RPMI8226 (cell line): Measurements from ENCODE around the gene NHSL2.
A peak's percentile ranks its signal among the peaks of the same experiment; 100 is the strongest.
"Not testable (repeated sequence)": the region's sequence is repeated elsewhere in the genome, so short reads cannot be mapped to it uniquely, and the experiment has no call there.

Experiments
- DNase-seq: peaks from one replicate; pipeline ENCODE4 v3.0.0-alpha.2; 2015

The NHSL2 gene

GRCh38 chrX:72133851-72134546 is 223.4 kb downstream of the NHSL2 start:
- DNase-seq = no peak

- no peak for DNase-seq
Observed at GRCh38 chrX:72137846-72138495, 227.3 kb downstream of the NHSL2 start.

GRCh38 chrX:72139538-72139937 is 228.9 kb downstream of the NHSL2 start:
- DNase-seq = no peak

DNA sequence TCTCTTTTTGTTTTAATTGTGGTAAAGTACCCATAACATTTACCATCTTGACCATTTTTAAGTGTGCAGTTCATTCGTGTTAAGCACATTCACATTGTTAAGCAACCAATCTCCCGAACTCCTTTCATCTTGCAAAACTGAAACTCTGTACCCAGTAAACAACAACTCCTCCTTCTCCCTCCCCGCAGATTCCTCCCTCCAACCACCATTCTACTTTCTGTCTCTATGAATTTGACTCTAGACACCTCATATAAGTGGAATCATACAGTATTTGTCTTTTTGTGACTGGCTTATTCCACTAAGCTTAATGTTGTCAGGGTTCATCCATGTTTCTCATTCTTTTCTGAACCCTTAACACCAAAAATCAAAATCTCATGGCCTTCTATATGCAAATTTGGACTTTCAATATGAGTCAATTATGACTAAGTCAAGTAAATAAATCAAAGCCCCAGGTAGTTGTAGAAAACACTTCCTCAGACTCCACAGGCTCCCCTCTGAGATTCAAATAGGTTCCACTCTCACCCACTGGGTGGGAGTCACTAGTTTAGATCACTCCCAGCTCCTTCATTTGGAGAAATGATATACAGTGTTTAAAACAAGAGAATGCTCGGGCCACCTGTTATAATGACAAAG is 230.8 kb downstream of the NHSL2 start:
- no peak for DNase-seq

DNA sequence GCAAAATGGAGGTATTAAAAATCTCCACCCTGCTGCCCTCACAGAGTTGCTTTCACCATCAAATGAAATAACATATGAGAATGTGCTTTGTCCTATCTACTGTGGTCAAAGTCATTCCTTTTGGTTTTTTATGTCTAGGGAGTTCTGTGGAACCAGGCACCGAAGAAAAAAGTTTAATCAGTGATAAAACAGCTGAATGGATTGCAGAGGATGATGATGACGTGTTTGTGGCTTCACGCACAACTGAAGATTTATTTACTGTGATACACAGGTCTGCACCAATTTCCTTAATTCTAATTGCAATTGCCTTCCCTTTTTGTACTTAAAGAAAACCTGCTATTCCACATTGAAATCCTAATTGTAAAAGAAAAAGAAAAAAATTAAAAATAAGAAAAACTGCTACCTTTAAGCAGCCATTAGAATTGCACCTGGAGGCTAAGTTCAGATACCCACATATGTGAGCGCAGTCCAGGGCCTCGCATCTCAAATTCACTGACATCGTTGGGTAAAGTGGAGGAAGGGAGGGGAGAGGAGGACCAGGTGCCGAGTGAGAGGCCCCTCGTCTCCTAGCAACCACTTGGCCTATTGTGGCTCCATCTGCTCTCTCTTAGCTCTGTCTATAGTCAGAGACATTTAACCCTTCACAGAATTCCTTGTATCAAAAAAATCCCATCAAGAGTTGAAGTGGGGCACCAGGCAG is 231.6 kb downstream of the NHSL2 start:
- no peak for DNase-seq

DNA sequence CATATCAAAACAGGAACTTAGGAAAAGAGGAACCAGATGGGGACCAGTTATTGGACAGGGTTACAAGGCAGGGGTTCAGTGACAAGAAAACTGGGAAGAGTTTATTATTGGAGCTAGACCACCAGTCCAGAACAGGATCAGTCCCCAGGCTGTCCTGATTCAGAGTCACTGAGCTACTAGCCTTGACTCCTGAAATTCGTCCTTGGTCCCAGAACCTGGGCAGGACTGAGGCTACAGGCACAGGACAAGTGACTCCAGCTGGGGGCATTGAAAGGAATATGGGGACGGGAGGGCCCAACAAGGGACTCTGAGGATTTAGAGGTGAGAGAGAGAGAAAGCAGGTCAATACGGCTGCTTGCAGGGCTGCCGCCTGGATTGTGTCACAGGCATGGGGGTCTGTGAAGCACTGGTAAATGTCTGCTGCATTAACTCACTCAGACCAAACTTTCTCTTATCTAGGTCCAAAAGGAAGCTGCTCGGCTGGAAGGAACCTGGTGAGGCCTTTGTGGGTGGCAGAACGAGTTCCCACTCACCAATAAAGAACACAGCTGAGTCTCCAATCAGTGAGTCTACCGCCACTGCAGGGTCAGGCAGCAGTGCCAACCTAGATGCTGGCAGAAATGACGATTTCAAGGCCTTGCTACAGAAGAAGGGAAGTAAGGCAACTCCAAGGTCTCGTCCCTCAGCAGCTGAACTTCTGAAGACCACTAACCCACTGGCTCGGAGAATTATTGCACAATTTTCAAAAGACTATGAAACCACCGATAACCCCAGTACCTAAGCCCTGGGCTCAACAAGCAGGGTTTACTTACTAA is 232.4 kb downstream of the NHSL2 start:
- DNase-seq = no peak

GRCh38 chrX:72143609-72143907 is 232.9 kb downstream of the NHSL2 start:
- DNase-seq = no peak

- no peak for DNase-seq
Observed at GRCh38 chrX:72145181-72145580, 234.5 kb downstream of the NHSL2 start.

DNA sequence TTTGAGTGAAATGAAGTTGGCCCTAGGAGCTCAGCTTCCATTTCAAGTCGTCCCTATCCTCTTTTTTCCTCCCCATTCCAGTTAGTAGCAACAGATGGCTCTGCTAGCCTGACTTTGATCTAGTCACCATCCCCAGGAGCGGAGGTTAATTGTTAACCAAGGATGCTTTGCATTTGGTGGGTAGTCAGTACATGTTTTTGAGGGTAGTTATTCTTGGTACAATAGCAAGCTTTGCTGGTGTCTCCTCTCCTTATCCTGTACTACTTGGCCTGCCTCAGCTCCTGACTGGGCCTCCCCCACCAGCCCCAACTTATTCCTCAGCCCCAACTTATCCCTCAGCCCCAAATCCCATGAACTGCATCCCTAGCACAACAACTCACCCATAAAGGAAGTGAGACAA is 235.9 kb downstream of the NHSL2 start:
- DNase-seq = no peak

GRCh38 chrX:72158773-72159172 is 248.1 kb downstream of the NHSL2 start:
- no peak for DNase-seq

- no peak for DNase-seq
Observed at GRCh38 chrX:72159769-72160168, 249.1 kb downstream of the NHSL2 start.

- no peak for DNase-seq
Observed at GRCh38 chrX:72165551-72165950, 254.9 kb downstream of the NHSL2 start.

DNA sequence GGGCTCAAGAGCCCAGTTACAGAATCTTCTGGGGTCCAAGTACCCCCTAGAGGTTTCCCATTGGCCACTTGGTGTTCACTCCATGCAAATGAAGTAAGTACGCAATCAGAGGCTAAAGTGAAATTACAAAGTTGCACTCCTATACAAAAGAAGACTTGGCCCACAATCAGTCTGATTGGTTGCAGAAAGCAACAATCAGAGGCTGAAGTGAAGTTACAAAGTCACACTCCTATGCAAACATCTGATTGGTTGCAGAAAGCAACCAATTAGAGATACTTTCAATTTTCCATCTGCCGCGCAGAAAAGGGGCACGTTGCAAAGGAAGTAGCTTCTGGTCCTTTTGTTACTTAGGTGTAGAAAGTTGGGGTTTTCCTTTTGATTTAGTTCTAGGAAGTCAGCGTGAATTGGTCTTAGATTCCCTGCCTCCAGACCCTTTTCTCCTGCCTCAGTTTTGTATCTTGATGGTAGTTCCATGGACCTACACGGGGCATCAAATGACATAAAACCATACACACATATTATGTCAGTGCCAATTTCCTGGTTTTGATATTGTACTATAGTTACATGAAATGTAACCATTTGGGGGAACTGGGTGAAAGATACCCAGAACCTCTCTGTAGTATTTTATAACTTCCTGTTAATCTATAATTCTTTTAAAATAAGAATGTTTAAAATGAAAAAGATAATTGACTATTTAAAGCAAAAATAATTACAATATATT is 258.5 kb downstream of the NHSL2 start:
- DNase-seq = peak; percentile 19

DNA sequence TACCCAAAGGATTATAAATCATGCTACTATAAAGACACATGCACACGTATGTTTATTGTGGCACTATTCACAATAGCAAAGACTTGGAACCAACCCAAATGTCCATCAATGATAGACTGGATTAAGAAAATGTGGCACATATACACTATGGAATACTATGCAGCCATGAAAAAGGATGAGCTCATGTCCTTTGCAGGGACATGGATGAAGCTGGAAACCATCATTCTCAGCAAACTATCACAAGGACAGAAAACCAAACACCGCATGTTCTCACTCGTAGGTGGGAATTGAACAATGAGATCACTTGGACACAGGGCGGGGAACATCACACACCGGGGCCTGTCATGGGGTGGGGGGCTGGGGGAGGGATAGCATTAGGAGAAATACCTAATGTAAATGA is 265.6 kb downstream of the NHSL2 start:
- not testable (repeated sequence) for DNase-seq

DNA sequence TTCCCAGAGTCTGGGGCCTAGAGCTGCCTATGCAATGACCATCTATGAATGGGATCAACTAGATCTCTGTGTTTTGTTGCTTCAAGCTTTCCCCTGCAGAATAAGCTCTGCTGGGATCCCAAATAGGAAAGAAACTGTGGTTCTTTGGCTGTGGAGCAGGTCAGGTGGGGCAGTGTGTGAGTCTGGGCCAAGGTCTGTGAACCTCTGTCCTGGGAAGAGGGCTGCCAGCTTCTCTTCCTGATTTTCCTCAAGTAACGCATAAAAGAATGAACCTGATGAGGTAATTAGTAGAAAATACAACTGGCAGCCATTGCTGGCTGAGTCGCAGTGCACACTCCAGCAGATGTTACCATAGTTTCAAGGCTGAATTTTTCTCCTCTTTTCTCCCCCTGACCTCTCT is 266.3 kb downstream of the NHSL2 start:
- DNase-seq = no peak

- no peak for DNase-seq
Observed at GRCh38 chrX:72180539-72180938, 269.9 kb downstream of the NHSL2 start.

GRCh38 chrX:72181178-72182125 is 270.8 kb downstream of the NHSL2 start, which contains the start of gene PIN4:
Gene PIN4 (plus strand): TSS chrX:72181757. CDS start chrX:72181786, 29 bp downstream.
- DNase-seq = peak; percentile 95

- DNase-seq = no peak
Observed at GRCh38 chrX:72182924-72183323, 272.3 kb downstream of the NHSL2 start.

- DNase-seq = no peak
Observed at GRCh38 chrX:72201836-72202536, 291.3 kb downstream of the NHSL2 start.
